Spinal cord (tissue), 10 donors: Measurements from ENCODE around the gene PTGER3. TPM values are rescaled to one million over a fixed set of nuclear protein-coding genes. Genes with fewer than 3 reads are reported as not detected.

Experiments
- DNase-seq, 6 donors: peaks; one replicate each; pipeline versions ENCODE4 v3.0.0 to v3.0.0-alpha.2; 2013 to 2015; ENCODE audit warnings: low spot score in 6 of 6, low read depth in 4 of 6
- H3K27ac ChIP-seq: one replicate; pipeline ENCODE4 v1.5.1; 2013; ENCODE audit warnings: low read depth, low read length, control low read depth
- H3K27me3 ChIP-seq: one replicate; pipeline ENCODE4 v1.6.1; 2013; ENCODE audit warnings: low read length; ENCODE audit not compliant: control insufficient read depth, insufficient read depth
- H3K36me3 ChIP-seq: one replicate; pipeline ENCODE4 v1.6.1; 2013; ENCODE audit warnings: low read length; ENCODE audit not compliant: control insufficient read depth, insufficient read depth
- H3K4me1 ChIP-seq: one replicate; pipeline ENCODE4 v1.6.1; 2013; ENCODE audit warnings: low read length; ENCODE audit not compliant: control insufficient read depth, insufficient read depth
- H3K4me3 ChIP-seq: one replicate; pipeline ENCODE4 v1.5.1; 2013; ENCODE audit warnings: low read depth, low read length, control low read depth
- H3K9me3 ChIP-seq: one replicate; pipeline ENCODE4 v1.6.1; 2013; ENCODE audit warnings: low read length; ENCODE audit not compliant: control insufficient read depth, insufficient read depth
- WGBS: methylation state at CpG from one replicate; pipeline ENCODE4 v1.1.5; 2013; ENCODE audit warnings: missing lambda C conversion rate; ENCODE audit not compliant: insufficient coverage; 5-methylcytosine and 5-hydroxymethylcytosine counted together
- polyA plus RNA-seq, 2 donors: library from polyadenylated mRNA; unstranded; fragments of 120-200 nt; gene quantifications; one replicate each; pipeline ENCODE4 v1.2.1, GENCODE V29; 2013; ENCODE audit not compliant: insufficient read length in 2 of 2
- total RNA-seq, 2 donors: library from RNA; depleted of rRNA in 1 of 2; stranded (reverse); fragments of 120-200 nt in 1 of 2; fragments of >200 nt in 1 of 2; gene quantifications; one replicate each; pipeline versions ENCODE4 v1.2.3 to v1.2.4, GENCODE V29; 2013 to 2014
- donor health status: healthy.

The PTGER3 gene
- total and polyA plus RNA-seq, 4 donors = 7.0 to 54.3 (median 28.5) TPM

DNA sequence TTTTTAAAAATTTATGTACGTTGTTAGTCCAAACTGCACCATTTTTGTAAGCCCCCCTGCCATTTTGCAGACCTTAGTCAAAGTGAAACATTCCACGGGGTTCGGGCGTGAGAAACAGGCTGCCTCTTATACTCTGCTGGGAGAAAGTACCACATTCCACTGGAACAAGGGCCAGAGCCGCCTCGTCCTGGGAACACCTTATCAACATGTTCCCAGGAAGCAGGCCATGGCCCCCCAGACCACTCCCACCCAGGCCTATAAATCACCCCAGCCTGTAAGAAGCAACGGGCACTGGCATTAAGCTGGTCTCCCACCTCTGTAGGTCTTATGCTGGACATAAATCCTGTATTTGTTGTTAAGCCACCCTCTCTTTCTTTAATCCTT, 34.1 kb upstream of the PTGER3 start:
- Histone ChIP-seq H3K27me3 (no peaks in the 10 kb centered on the region), H3K9me3 (peaks cover 1% of the 10 kb centered on the region), H3K36me3 (peaks cover 4% of the 10 kb centered on the region), H3K4me1 (peaks cover 4% of the 10 kb centered on the region), H3K4me3 (peak overlapping the region; percentile 98), H3K27ac (peak overlapping the region; percentile 94)
- 91% methylated on average over 6 of the region's 7 CpGs for WGBS
- DNase-seq = no peak

DNA sequence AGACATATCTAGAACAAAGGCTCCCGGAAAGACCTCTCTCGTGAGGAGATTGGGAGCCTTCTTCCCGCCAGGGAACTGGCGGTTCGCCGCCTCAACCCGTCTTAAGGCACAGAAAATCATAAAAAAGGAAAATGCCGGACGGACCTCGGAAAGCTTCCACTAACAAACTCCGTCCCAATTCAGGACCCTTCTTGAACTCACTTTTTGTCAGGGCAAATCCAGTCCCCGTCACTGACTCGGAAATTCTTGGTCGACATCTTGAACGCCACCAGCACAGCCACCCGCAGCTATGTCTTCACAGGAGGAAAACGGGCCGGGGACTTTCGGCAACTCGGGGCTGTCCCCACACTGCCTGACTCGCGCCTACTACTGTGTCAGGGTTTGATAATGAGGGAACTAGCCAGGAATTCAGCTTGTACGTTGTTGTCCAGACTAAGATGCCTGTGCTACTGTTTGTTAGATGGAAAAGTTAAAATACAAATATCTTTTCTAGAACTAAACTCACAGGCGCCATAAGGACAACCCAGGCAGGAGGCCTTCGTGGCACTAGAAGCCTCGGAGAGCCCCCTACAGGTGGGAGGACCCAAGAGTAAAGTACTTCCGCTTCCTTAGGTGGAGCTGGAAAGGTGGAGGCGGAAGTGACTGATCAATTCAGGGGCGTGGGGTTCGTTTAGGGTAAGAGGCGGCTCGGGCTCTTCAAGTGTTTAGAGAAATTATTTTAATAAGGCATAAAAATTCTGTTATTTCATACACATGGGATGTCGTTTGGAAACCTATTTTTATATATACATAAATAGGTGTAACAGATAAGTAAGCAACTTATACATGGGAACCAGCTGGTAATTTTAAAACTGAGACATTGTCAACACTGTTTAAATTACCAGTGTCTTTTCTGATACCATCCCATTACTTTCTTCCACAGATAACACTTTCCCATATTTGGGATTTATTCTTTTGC, 33.4 kb upstream of the PTGER3 start, which contains the start of gene ZRANB2:
ZRANB2 (minus strand) TSS at position 297 of the 958 bp plus-strand sequence; CDS start at position 257, 40 bp downstream.
- H3K27ac ChIP-seq = peak within 1 kb of the TSS; percentile 94
- peaks cover 4% of the 10 kb centered on the region for H3K4me1 ChIP-seq
- H3K36me3 ChIP-seq = peaks cover 4% of the 10 kb centered on the region
- H3K9me3 ChIP-seq = peaks cover 1% of the 10 kb centered on the region
- WGBS = 0% methylated on average over 19 of the region's 33 CpGs
- no peaks in the 10 kb centered on the region for H3K27me3 ChIP-seq
- peak within 1 kb of the TSS; percentile 98 for H3K4me3 ChIP-seq
- peak; percentile 89 to 99 (median 96) for DNase-seq

DNA sequence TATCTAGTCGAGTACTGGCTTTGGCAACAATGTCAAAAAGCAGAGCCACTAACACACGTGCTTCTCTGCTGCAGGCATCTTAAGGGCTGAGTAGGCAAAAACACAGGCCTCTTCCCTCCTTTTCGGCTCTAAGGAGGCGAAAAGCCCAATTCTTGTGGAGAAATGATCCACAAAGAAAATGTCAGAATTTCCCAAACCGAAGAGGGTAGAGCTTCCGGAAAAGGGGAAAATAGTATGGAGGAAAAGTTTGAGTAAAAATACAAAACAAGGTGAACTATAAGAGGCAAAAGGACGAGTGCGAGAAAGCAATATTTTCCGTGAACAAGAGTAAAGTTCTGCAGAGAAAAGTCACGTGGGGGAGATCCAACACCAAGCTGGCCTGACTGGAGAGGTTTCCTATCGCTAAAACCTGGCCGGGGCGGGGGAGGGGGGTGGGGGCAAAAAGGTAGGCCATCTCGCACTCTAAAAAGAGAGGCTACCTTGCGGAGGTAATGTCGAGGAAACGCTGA, 32.7 kb upstream of the PTGER3 start:
- Histone ChIP-seq H3K36me3 (peaks cover 10% of the 10 kb centered on the region), H3K9me3 (peaks cover 1% of the 10 kb centered on the region), H3K27me3 (no peaks in the 10 kb centered on the region), H3K4me3 (peak overlapping the region; percentile 98), H3K27ac (peak overlapping the region; percentile 94), H3K4me1 (peaks cover 4% of the 10 kb centered on the region)
- peak in 3 of 6 donors; percentile 13 to 17 (median 15) for DNase-seq
- 0% methylated on average over 13 of the region's 17 CpGs for WGBS

DNA sequence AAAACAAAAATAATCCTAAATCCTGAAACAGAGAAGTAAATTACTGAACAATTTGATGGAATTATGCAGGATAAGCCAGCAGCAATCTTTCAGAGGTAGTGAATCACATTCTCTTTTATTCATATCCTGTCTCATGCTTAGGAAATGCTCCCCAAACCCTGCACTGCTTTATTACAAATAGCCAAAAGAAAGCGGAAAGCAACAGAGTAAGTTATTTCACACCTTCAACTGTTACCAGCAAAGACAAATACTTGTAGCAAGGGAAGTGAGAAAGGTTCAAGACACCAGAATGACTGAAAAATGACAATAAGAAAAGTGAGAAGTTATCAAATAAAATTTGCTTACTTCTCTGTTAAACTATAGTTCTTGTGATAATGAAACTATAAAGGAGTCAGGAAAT, 27.1 kb upstream of the PTGER3 start:
- H3K4me3 ChIP-seq = no peak overlapping the region
- no peaks in the 10 kb centered on the region for H3K27me3 ChIP-seq
- no peaks in the 10 kb centered on the region for H3K4me1 ChIP-seq
- no peak for DNase-seq
- WGBS = no CpG with 5 or more reads among the region's 1 CpG
- peaks cover 10% of the 10 kb centered on the region for H3K36me3 ChIP-seq
- H3K27ac ChIP-seq = no peak overlapping the region
- H3K9me3 ChIP-seq = no peaks in the 10 kb centered on the region

GRCh38 chr1:71072273-71072672, 24.7 kb upstream of the PTGER3 start:
- no peaks in the 10 kb centered on the region for H3K27me3 ChIP-seq
- no peak overlapping the region for H3K27ac ChIP-seq
- no peak overlapping the region for H3K4me3 ChIP-seq
- H3K36me3 ChIP-seq = peaks cover 9% of the 10 kb centered on the region
- no peak for DNase-seq
- H3K4me1 ChIP-seq = no peaks in the 10 kb centered on the region
- H3K9me3 ChIP-seq = no peaks in the 10 kb centered on the region

GRCh38 chr1:71071720-71072119, 24.1 kb upstream of the PTGER3 start:
- 100% methylated on average over 1 of the region's 4 CpGs for WGBS
- H3K4me3 ChIP-seq = no peak overlapping the region
- peaks cover 9% of the 10 kb centered on the region for H3K36me3 ChIP-seq
- no peaks in the 10 kb centered on the region for H3K27me3 ChIP-seq
- no peak for DNase-seq
- H3K4me1 ChIP-seq = no peaks in the 10 kb centered on the region
- no peaks in the 10 kb centered on the region for H3K9me3 ChIP-seq
- no peak overlapping the region for H3K27ac ChIP-seq

DNA sequence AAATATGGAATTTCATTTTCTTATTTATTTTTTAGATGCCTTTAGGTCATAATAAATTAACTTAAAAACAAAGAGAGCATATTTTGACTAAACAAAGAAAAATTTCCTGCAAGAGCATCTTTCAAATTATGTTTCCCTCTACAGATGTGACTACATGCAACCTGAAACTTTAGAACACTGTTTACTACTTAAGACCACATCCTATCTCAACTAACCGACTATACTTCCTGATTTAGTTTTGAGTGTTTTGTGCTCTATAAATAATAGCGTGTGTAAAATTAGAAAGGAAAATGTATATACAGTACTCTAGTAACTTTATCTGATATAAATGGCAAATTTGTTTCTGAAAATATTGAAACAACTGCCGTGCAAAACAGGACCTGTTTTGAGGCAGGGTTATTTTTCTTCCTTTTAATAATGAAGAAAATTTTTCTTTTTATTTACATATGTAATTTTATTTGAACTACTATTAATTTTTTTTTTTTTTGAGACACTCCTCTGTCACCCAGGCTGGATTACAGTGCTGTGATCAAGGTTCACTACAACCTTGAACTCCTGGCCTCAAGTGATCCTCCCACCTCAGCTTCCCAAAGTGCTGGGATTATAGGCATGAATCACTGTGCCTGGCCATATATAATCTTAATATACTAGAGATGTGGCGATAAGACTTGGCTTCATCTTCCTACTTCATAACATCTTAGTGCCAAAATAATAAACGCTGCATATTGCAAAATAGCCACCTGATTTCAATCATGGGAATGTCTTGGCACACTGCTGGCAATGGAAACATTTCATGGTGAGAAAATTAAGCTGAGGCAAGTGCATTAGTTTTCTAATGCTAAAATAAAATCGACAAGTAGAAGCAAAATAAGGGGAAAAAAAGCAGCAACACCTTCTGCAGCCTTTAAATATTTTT, 21.0 kb upstream of the PTGER3 start:
- no CpG with 5 or more reads among the region's 6 CpGs for WGBS
- no peak overlapping the region for H3K4me3 ChIP-seq
- H3K27ac ChIP-seq = no peak overlapping the region
- no peaks in the 10 kb centered on the region for H3K4me1 ChIP-seq
- H3K27me3 ChIP-seq = no peaks in the 10 kb centered on the region
- H3K36me3 ChIP-seq = peaks cover 3% of the 10 kb centered on the region
- no peaks in the 10 kb centered on the region for H3K9me3 ChIP-seq
- no peak for DNase-seq

DNA sequence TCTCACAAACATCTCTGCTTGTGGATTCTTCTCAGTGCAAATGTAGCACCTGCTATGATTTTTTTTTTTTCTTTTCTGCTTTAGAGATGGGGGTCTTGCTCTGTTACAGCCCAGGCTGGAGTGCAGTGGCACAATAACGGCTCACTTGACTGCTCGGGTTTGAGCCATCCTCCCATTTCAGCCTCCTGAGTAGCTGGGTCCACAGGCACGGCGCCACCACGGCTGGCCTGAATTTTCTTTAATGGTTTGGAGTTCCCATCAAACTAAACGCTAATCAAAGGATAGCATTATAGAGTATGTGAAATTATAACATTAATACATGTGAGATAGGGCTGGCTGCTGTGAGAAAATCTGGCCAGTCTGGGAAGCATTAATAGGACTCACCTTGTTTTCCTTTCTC, 7.2 kb upstream of the PTGER3 start:
- Histone ChIP-seq H3K9me3 (no peaks in the 10 kb centered on the region), H3K4me1 (no peaks in the 10 kb centered on the region), H3K27ac (no peak overlapping the region), H3K36me3 (no peaks in the 10 kb centered on the region), H3K27me3 (peaks cover 4% of the 10 kb centered on the region), H3K4me3 (no peak overlapping the region)
- 70% methylated on average over 2 of the region's 6 CpGs for WGBS
- no peak for DNase-seq

DNA sequence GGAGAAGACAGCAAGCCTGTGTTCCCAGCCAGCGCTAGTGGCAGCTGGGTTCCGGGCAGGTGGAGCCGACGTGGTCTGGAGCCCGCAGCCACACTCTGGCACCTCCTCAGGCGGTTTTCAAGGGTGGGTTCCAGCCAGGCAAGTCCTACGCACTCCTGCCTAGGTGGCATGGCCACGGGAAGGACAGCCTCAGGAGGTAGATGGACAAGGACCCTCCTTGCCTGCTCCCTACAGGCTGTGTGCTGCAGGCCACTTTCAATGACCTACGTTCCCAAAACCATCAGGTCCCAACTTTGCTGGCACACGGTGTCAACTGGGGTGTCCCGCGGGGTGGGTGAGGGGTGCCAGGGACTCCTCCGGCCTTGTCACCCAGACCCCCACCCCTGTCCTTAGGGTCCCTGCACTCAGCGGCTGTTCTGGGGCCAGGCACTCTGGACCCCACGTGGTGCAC, 6.7 kb upstream of the PTGER3 start:
- Histone ChIP-seq H3K36me3 (no peaks in the 10 kb centered on the region), H3K9me3 (no peaks in the 10 kb centered on the region), H3K4me1 (no peaks in the 10 kb centered on the region), H3K27ac (no peak overlapping the region), H3K4me3 (no peak overlapping the region), H3K27me3 (peaks cover 4% of the 10 kb centered on the region)
- DNase-seq = no peak
- 82% methylated on average over 15 of the region's 15 CpGs for WGBS
